OCI-LY1 (cell line): ENCODE data around the gene B4GALT2.

Experiments
- EZH2 ChIP-seq: fragments of 200-600 bp; sonication (generic), shearing (Covaris generic); IDR thresholded peaks from 2 replicates; pipeline ENCODE4 v1.8.0; 2017; ENCODE audit warnings: borderline replicate concordance, mixed run types, mild to moderate bottlenecking, antibody characterized with exemption, low read length, moderate library complexity, mixed read lengths
- TF ChIP-seq, protein P1 (sequence below): fragments of 200-600 bp; sonication (generic), shearing (Covaris generic); IDR thresholded peaks from 2 replicates; pipeline ENCODE4 v1.5.1; 2017; ENCODE audit warnings: mild to moderate bottlenecking, antibody characterized with exemption, low read length, moderate library complexity, mixed read lengths

- TF ChIP-seq, protein P1, sequence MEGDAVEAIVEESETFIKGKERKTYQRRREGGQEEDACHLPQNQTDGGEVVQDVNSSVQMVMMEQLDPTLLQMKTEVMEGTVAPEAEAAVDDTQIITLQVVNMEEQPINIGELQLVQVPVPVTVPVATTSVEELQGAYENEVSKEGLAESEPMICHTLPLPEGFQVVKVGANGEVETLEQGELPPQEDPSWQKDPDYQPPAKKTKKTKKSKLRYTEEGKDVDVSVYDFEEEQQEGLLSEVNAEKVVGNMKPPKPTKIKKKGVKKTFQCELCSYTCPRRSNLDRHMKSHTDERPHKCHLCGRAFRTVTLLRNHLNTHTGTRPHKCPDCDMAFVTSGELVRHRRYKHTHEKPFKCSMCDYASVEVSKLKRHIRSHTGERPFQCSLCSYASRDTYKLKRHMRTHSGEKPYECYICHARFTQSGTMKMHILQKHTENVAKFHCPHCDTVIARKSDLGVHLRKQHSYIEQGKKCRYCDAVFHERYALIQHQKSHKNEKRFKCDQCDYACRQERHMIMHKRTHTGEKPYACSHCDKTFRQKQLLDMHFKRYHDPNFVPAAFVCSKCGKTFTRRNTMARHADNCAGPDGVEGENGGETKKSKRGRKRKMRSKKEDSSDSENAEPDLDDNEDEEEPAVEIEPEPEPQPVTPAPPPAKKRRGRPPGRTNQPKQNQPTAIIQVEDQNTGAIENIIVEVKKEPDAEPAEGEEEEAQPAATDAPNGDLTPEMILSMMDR = no peak
- TF ChIP-seq EZH2 = no peak
Observed at GRCh38 chr1:43960798-43961197, 18.2 kb upstream of the B4GALT2 start.
